ENCODE measurements around the gene LRRC28. TPM values are rescaled to one million over a fixed set of nuclear protein-coding genes. Genes with fewer than 3 reads are reported as not detected.
A peak's percentile ranks its signal among the peaks of the same experiment; 100 is the strongest.

The LRRC28 gene
- total and polyA plus RNA-seq, 2 experiments from 2014 or later = 24.9 to 45.5 TPM

DNA sequence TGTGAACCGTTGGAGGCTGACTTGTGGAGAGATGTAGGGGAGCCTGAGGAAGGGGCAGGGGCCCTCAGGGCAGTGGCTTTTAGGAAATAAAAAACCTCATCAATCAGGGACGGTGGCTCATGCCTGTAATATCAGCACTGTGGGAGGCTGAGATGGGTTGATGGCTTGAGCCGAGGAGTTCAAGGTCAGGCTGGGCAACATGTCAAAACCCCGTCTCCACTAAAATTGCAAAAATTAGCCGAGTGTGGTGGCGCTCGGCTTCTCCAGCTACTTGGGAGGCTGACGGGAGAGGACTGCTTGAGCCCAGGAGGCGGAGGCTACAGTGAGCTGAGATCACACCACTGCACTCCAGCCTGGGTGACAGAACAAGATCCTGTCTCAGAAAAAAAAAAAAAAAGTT is 9.5 kb upstream of the LRRC28 start:
- Histone ChIP-seq H3K27me3 (no peaks in the 10 kb centered on the region), H3K4me3 (no peak overlapping the region), H3K4me1 (ENCODE audit: low read depth) (no peaks in the 10 kb centered on the region), H3K27ac (no peak overlapping the region), H3K36me3 (peaks cover 7% of the 10 kb centered on the region), H3K9me3 (ENCODE audit: low read depth) (no peaks in the 10 kb centered on the region)
- TF ChIP-seq CTCF (IDR thresholded peaks at IDR 0.05; ENCODE audit: low read depth, low read length) = no peak
- no peak for DNase-seq (ENCODE audit: low read depth in 1 of 2, low spot score in 1 of 2)

- no peak for DNase-seq (ENCODE audit: low read depth in 1 of 2, low spot score in 1 of 2)
- Histone ChIP-seq H3K27me3 (no peaks in the 10 kb centered on the region), H3K4me1 (ENCODE audit: low read depth) (peaks cover 8% of the 10 kb centered on the region), H3K27ac (no peak overlapping the region), H3K9me3 (ENCODE audit: low read depth) (no peaks in the 10 kb centered on the region), H3K36me3 (peaks cover 7% of the 10 kb centered on the region), H3K4me3 (no peak overlapping the region)
- no peak for TF ChIP-seq CTCF (IDR thresholded peaks at IDR 0.05; ENCODE audit: low read depth, low read length)
Observed at GRCh38 chr15:99244306-99244705, 7.0 kb upstream of the LRRC28 start.

DNA sequence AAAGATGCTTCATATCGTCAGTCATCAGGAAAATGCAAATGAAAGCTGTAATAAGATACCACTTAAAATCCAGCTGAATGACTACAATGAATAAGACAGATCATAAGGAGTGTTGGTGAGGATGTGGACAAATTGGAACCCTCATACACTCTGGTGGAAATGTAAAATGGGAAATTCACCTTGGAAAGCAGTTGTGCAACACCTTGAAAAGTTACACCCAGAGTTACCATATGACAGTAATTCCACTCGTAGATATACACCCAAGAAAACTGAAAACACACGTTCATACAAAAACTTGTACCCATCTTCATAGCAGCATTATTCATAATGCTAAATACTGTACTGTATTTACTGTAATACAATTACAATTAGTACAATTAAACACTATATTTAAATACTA is 4.2 kb upstream of the LRRC28 start:
- Histone ChIP-seq H3K9me3 (ENCODE audit: low read depth) (no peaks in the 10 kb centered on the region), H3K4me3 (no peak overlapping the region)
- no peak for TF ChIP-seq CTCF (IDR thresholded peaks at IDR 0.05; ENCODE audit: low read depth, low read length)

DNA sequence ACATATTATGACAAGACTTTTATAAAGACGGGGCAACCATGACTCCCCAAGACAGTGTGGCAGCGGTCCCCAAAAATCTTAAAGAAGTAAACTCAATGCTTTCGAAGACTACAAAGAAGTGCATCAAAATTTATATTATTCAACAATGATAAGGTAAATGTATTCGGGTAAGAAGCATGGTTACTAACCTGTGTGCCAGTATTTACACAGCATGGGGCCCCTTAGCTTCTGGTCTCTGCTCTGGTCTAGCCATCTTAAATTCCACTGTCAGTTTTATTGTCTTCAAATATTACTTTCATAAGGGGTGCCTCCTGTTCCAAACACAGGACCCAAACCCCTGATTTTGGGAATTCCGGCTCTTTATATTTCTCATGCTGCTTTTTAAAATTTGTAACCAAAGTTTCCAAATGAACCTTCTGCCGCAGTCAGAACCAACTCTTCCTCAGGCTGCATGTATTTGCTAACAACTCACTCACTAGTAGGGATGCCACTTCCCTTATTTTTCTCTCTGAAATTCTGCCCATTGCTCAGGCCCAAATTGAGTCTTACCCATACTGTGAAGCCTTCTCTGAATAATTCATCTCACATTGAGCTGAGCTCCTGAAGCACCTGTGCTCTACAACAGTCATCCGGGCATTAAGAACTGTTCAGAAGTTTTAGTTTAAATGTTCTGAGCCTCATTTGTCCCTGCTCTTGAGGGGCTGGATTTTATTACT is 3.1 kb upstream of the LRRC28 start:
- Histone ChIP-seq H3K9me3 (ENCODE audit: low read depth) (no peaks in the 10 kb centered on the region), H3K4me1 (ENCODE audit: low read depth) (peaks cover 14% of the 10 kb centered on the region), H3K27ac (no peak overlapping the region), H3K36me3 (peaks cover 7% of the 10 kb centered on the region), H3K4me3 (peak overlapping the region; percentile 47), H3K27me3 (no peaks in the 10 kb centered on the region)
- no peak for DNase-seq (ENCODE audit: low read depth in 1 of 2, low spot score in 1 of 2)
- no peak for TF ChIP-seq CTCF (IDR thresholded peaks at IDR 0.05; ENCODE audit: low read depth, low read length)

More for the DNA sequence above, 4.2 kb upstream of the LRRC28 start:
- DNase-seq (ENCODE audit: low read depth in 1 of 2, low spot score in 1 of 2) = no peak
- Histone ChIP-seq H3K27ac (no peak overlapping the region), H3K27me3 (no peaks in the 10 kb centered on the region), H3K4me1 (ENCODE audit: low read depth) (peaks cover 14% of the 10 kb centered on the region), H3K36me3 (peaks cover 7% of the 10 kb centered on the region)

DNA sequence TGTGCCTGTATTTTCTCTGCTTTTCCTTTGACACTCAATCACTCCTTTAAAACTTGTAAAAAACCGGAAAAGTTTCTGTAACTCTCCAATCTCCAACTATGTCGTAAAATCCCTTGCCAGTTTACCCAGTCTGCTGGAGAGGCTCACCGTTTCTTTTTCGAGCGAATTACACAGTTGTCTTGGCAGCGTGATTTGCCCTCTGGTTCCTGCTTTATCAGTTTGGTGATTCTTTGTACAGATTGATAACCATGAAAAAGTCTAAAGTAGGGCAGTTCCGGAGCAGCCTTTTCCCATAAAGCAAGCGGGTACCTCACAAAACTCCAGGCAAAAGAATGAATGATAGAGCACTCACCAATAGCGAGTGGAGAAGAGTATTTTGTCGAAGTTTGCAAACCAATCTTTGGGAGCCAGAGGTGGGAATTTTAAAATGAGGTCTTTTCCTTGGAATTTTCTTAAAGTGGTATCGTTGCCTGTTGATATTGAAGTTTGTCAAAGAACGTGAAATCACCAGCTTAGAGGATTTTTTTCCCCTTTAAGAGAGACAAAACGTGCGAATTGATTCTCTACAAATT is 1.9 kb upstream of the LRRC28 start, which contains the start of gene TTC23:
TTC23 (minus strand) TSS at position 312 of the 572 bp plus-strand sequence. CDS start 20,869 bp downstream, outside the sequence.
- Histone ChIP-seq H3K27ac (peak within 1 kb of the TSS; percentile 95), H3K9me3 (ENCODE audit: low read depth) (no peaks in the 10 kb centered on the region), H3K27me3 (no peaks in the 10 kb centered on the region), H3K4me1 (ENCODE audit: low read depth) (peaks cover 14% of the 10 kb centered on the region), H3K36me3 (peaks cover 7% of the 10 kb centered on the region), H3K4me3 (peak within 1 kb of the TSS; percentile 47)
- peak; percentile 61 to 90 for DNase-seq (ENCODE audit: low read depth in 1 of 2, low spot score in 1 of 2)
- TF ChIP-seq CTCF (IDR thresholded peaks at IDR 0.05; ENCODE audit: low read depth, low read length) = no peak
